ENCODE results near the gene GID8. TPM values are rescaled to one million over a fixed set of nuclear protein-coding genes. Genes with fewer than 3 reads are reported as not detected.

The GID8 gene
- total RNA-seq, 4 donors from 2014 or later, result 23.4 to 33.4 (median 29.7) TPM

GRCh38 chr20:62890444-62890843 lies 47.5 kb upstream of the GID8 start:
- DNase-seq (ENCODE audit: low spot score in 2 of 2), result no peak
- TF ChIP-seq POLR2A (IDR thresholded peaks at IDR 0.05) (no peak), EP300 (IDR thresholded peaks at IDR 0.05) (no peak), CTCF (IDR thresholded peaks at IDR 0.05) (no peak)
- no peak overlapping the region for H3K4me3 ChIP-seq
- H3K4me1 ChIP-seq, result peaks cover 0 to 7% (median 0%) of the 10 kb centered on the region in 4 donors
- H3K27ac ChIP-seq, result no peak overlapping the region
- H3K9me3 ChIP-seq, result no peaks in the 10 kb centered on the region
- H3K36me3 ChIP-seq, result peaks cover 4 to 98% (median 46%) of the 10 kb centered on the region in 3 donors
- no peaks in the 10 kb centered on the region for H3K27me3 ChIP-seq
- 89 to 90% methylated on average over 7 of the region's 7 CpGs for WGBS, 2 donors

GRCh38 chr20:62891111-62891510 lies 46.8 kb upstream of the GID8 start:
- no peak overlapping the region for H3K4me3 ChIP-seq
- H3K27me3 ChIP-seq, result no peaks in the 10 kb centered on the region
- H3K36me3 ChIP-seq, result peaks cover 4 to 100% (median 46%) of the 10 kb centered on the region in 3 donors
- H3K9me3 ChIP-seq, result no peaks in the 10 kb centered on the region
- TF ChIP-seq EP300 (IDR thresholded peaks at IDR 0.05) (no peak), POLR2A (IDR thresholded peaks at IDR 0.05) (no peak), CTCF (IDR thresholded peaks at IDR 0.05) (no peak)
- H3K4me1 ChIP-seq, result peaks cover 0 to 7% (median 0%) of the 10 kb centered on the region in 4 donors
- DNase-seq (ENCODE audit: low spot score in 2 of 2), result no peak
- H3K27ac ChIP-seq, result no peak overlapping the region
- 80 to 88% methylated on average over 15 of the region's 15 CpGs for WGBS, 2 donors

- Histone ChIP-seq H3K4me1 (peaks cover 0 to under 1% (median 0%) of the 10 kb centered on the region in 4 donors), H3K4me3 (no peak overlapping the region), H3K9me3 (no peaks in the 10 kb centered on the region), H3K36me3 (peaks cover 4 to 93% (median 46%) of the 10 kb centered on the region in 3 donors), H3K27me3 (no peaks in the 10 kb centered on the region), H3K27ac (no peak overlapping the region)
- TF ChIP-seq CTCF (IDR thresholded peaks at IDR 0.05) (no peak), POLR2A (IDR thresholded peaks at IDR 0.05) (no peak), EP300 (IDR thresholded peaks at IDR 0.05) (no peak)
- WGBS, 2 donors, result 89% methylated on average over 25 of the region's 25 CpGs
- DNase-seq (ENCODE audit: low spot score in 2 of 2), result no peak
Measured at GRCh38 chr20:62892348-62893304, 45.3 kb upstream of the GID8 start.

- peaks cover 4 to 82% (median 41%) of the 10 kb centered on the region in 3 donors for H3K36me3 ChIP-seq
- no peaks in the 10 kb centered on the region for H3K27me3 ChIP-seq
- H3K4me1 ChIP-seq, result peaks cover 0 to under 1% (median 0%) of the 10 kb centered on the region in 4 donors
- H3K27ac ChIP-seq, result no peak overlapping the region
- H3K4me3 ChIP-seq, result no peak overlapping the region
- no peak for DNase-seq (ENCODE audit: low spot score in 2 of 2)
- TF ChIP-seq CTCF (IDR thresholded peaks at IDR 0.05) (no peak), EP300 (IDR thresholded peaks at IDR 0.05) (no peak), POLR2A (IDR thresholded peaks at IDR 0.05) (no peak)
- no peaks in the 10 kb centered on the region for H3K9me3 ChIP-seq
- WGBS, 2 donors, result 90 to 93% methylated on average over 11 to 14 of the region's 14 CpGs
Measured at GRCh38 chr20:62893700-62894099, 44.2 kb upstream of the GID8 start.

GRCh38 chr20:62894261-62894660 lies 43.7 kb upstream of the GID8 start:
- peaks cover 4 to 76% (median 37%) of the 10 kb centered on the region in 3 donors for H3K36me3 ChIP-seq
- no peak for DNase-seq (ENCODE audit: low spot score in 2 of 2)
- no peak overlapping the region for H3K4me3 ChIP-seq
- no peak overlapping the region for H3K27ac ChIP-seq
- TF ChIP-seq CTCF (IDR thresholded peaks at IDR 0.05), result no peak
- TF ChIP-seq EP300 (IDR thresholded peaks at IDR 0.05), result no peak
- TF ChIP-seq POLR2A (IDR thresholded peaks at IDR 0.05), result no peak
- WGBS, 2 donors, result 87 to 92% methylated on average over 14 of the region's 14 CpGs
- no peaks in the 10 kb centered on the region for H3K9me3 ChIP-seq
- no peaks in the 10 kb centered on the region for H3K27me3 ChIP-seq
- peaks cover 0 to 6% (median 2%) of the 10 kb centered on the region in 4 donors for H3K4me1 ChIP-seq
